Thoracic aorta (tissue), 2 donors: ENCODE data around the gene PODXL2. TPM values are rescaled to one million over a fixed set of nuclear protein-coding genes. Genes with fewer than 3 reads are reported as not detected.

Experiments
- ATAC-seq: fragments of 150-250 bp; one replicate; pipeline ENCODE4 v1.8.0; 2017; ENCODE audit warnings: low read depth; ENCODE audit not compliant: insufficient number of reproducible peaks, low FRiP score
- DNase-seq: peaks from one replicate; pipeline ENCODE4 v3.0.0-alpha.2; 2020; ENCODE audit warnings: low spot score
- H3K27ac ChIP-seq, 2 donors: fragments of 200-600 bp; sonication (generic); 1 replicate in 1 of 2; 2 replicates in 1 of 2; pipeline ENCODE4 v1.5.1; 2016; ENCODE audit warnings: mild to moderate bottlenecking in 2 of 2, moderate library complexity in 2 of 2
- H3K27me3 ChIP-seq: fragments of 200-600 bp; sonication (generic); replicated peaks from 2 replicates; pipeline ENCODE4 v1.6.0; 2016; ENCODE audit warnings: mild to moderate bottlenecking; ENCODE audit not compliant: insufficient read depth
- H3K36me3 ChIP-seq: fragments of 200-600 bp; sonication (generic); one replicate; pipeline ENCODE4 v1.5.1; 2016
- H3K4me1 ChIP-seq, 2 donors: fragments of 200-600 bp; sonication (generic); 1 replicate in 1 of 2; 2 replicates in 1 of 2; pipeline versions ENCODE4 v1.5.1 to v1.6.0; 2016; ENCODE audit warnings: low read depth in 2 of 2, mild to moderate bottlenecking in 1 of 2; ENCODE audit not compliant: control insufficient read depth in 1 of 2
- H3K4me3 ChIP-seq: fragments of 200-600 bp; sonication (generic); 2 replicates; pipeline ENCODE4 v1.5.1; 2016; ENCODE audit warnings: mild to moderate bottlenecking
- H3K9me3 ChIP-seq: fragments of 200-600 bp; sonication (generic); 2 replicates; pipeline ENCODE4 v1.5.1; 2016
- CTCF ChIP-seq: fragments of 200-600 bp; sonication (generic); IDR thresholded peaks from one replicate; pipeline ENCODE4 v1.5.1; 2019; ENCODE audit warnings: antibody characterized with exemption
- total RNA-seq, 2 donors: library from RNA; depleted of rRNA; stranded (reverse); fragments of >200 nt; gene quantifications; one replicate each; pipeline versions ENCODE4 v1.1.0 to v1.2.3, GENCODE V29; 2016

Gene PODXL2
- total RNA-seq, 2 donors from 2014 or later: 2.8 to 7.8 TPM

DNA sequence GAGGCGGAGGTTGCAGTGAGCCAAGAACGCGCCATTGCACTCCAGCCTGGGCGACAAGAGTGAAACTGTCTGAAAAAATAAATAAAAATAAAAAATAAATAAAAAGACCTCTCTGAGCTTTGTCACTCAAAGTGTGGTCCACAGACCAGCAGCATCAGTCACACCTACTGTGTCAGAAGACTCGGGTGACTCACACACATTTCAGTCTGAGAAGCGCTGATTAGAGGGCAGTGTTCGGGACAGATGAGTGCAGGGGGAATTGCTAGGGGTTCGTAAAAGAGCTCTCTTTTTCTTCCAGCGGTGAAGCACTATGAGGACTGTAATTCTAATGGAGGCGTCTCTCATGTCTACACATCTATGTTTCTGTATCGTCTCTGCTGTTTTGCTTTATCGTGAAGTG lies 5.7 kb downstream of the PODXL2 start:
- no peak overlapping the region for H3K27ac ChIP-seq
- H3K36me3 ChIP-seq: no peaks in the 10 kb centered on the region
- no peak for TF ChIP-seq CTCF
- H3K27me3 ChIP-seq: no peaks in the 10 kb centered on the region
- H3K4me1 ChIP-seq: peaks cover 3 to 8% of the 10 kb centered on the region in 2 donors
- no peak overlapping the region for H3K4me3 ChIP-seq
- DNase-seq (no peak), ATAC-seq (no peak)
- H3K9me3 ChIP-seq: no peaks in the 10 kb centered on the region

DNA sequence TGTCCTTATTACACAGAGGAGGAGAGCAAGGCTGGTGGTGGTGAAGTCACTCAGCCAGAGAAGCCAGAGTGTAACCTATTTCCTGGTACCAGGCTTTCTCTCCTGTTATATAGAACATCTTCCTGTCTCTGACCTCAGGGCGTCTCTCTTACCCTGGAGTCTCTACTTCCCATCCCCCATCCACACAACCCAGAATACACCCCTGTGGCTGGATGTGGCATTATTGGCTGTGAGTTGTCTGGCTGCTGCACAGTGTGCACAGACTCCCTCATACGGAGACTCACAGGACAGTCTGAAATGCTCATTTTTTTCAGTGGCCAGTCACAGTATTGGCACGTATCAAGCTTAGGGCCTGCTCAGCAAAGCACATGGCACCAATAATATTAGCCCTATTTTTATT lies 8.6 kb downstream of the PODXL2 start:
- H3K36me3 ChIP-seq: no peaks in the 10 kb centered on the region
- H3K27ac ChIP-seq: no peak overlapping the region
- DNase-seq (no peak), ATAC-seq (no peak)
- H3K4me3 ChIP-seq: no peak overlapping the region
- H3K27me3 ChIP-seq: no peaks in the 10 kb centered on the region
- H3K9me3 ChIP-seq: no peaks in the 10 kb centered on the region
- H3K4me1 ChIP-seq: no peaks in the 10 kb centered on the region
- no peak for TF ChIP-seq CTCF

DNA sequence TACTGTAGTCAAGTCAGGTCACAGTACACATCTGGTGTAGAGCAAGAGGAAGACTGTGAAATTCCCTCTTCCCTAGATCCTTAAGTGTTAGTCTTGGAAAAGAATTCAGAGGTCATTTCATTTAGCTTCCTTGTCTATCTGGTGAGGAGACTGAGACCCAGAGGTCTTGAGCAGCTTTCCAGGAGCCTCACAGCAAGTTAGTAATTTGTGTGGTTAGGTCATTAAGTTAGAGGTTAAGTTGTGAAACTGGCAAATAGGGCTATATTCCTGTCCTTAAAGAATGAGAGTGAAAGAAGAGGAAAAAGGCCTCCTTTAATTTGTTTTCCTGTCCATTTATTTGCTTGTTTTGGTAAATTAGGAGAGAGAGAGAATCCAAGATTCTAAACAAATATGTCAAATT lies 9.0 kb downstream of the PODXL2 start:
- Histone ChIP-seq H3K4me3 (no peak overlapping the region), H3K36me3 (no peaks in the 10 kb centered on the region), H3K27ac (no peak overlapping the region), H3K4me1 (no peaks in the 10 kb centered on the region), H3K27me3 (no peaks in the 10 kb centered on the region), H3K9me3 (no peaks in the 10 kb centered on the region)
- TF ChIP-seq CTCF: no peak
- no peak for ATAC-seq
- no peak for DNase-seq

GRCh38 chr3:127639173-127640041 lies 10.4 kb downstream of the PODXL2 start:
- H3K27ac ChIP-seq: no peak overlapping the region
- no peaks in the 10 kb centered on the region for H3K27me3 ChIP-seq
- no peaks in the 10 kb centered on the region for H3K36me3 ChIP-seq
- no peaks in the 10 kb centered on the region for H3K4me1 ChIP-seq
- no peak for TF ChIP-seq CTCF
- no peaks in the 10 kb centered on the region for H3K9me3 ChIP-seq
- no peak for ATAC-seq
- H3K4me3 ChIP-seq: no peak overlapping the region
- no peak for DNase-seq

- H3K9me3 ChIP-seq: no peaks in the 10 kb centered on the region
- no peaks in the 10 kb centered on the region for H3K36me3 ChIP-seq
- no peak for DNase-seq
Measured at GRCh38 chr3:127640042-127640355, 11.0 kb downstream of the PODXL2 start.

More at GRCh38 chr3:127640042-127640355, 11.0 kb downstream of the PODXL2 start:
- Histone ChIP-seq H3K27me3 (no peaks in the 10 kb centered on the region), H3K27ac (no peak overlapping the region), H3K4me1 (no peaks in the 10 kb centered on the region), H3K4me3 (no peak overlapping the region)
- ATAC-seq: no peak
- no peak for TF ChIP-seq CTCF
